ENCODE data around the gene TNNT3.

DNA sequence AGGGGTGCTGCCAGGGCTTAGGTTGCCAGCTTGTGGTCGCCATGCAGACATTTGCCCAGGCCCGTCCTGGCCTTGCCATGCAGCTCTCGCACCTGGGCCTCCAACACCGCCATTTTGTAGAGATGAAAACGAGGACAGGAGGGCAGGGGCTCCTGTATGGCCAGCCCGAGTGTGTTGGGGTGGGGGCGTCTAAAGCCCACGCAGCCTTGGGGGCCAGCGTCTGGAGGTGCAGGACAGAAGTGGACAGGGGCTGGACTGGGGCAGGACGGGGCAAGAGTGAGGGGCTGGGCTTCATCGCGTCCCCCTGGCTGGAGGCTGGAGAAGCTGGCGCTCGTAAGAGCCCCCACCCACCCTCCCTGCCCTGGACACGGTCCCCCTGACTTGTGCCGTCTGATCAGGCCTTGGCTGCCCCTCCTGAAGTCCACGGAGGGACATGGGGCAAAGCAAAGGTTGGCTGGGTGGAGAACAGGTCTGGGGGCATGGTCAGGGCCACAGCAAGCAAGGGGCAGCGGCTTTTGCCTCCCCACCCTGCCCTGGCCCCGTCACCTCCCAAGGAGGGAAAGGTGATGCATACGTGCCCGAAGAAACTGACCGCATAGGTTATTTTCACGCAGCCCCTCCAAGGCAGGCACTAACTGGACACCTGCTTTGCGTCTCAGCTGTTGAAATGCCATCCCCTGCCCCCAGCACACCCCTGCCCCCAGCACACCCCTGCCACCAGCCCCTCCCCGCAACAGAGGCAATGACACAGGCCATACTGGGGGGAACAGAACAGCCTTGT lies 815 bp downstream of the TNNT3 start:
- TF ChIP-seq, protein P1, sequence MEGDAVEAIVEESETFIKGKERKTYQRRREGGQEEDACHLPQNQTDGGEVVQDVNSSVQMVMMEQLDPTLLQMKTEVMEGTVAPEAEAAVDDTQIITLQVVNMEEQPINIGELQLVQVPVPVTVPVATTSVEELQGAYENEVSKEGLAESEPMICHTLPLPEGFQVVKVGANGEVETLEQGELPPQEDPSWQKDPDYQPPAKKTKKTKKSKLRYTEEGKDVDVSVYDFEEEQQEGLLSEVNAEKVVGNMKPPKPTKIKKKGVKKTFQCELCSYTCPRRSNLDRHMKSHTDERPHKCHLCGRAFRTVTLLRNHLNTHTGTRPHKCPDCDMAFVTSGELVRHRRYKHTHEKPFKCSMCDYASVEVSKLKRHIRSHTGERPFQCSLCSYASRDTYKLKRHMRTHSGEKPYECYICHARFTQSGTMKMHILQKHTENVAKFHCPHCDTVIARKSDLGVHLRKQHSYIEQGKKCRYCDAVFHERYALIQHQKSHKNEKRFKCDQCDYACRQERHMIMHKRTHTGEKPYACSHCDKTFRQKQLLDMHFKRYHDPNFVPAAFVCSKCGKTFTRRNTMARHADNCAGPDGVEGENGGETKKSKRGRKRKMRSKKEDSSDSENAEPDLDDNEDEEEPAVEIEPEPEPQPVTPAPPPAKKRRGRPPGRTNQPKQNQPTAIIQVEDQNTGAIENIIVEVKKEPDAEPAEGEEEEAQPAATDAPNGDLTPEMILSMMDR (IDR thresholded peaks at IDR 0.05; ENCODE audit: insufficient read depth, low read length, poor library complexity, severe bottlenecking), result no peak
- no peak for TF ChIP-seq EZH2phosphoT487 (conservative IDR thresholded peaks at IDR 0.05; ENCODE audit: low read length)

Data from SU-DHL-6 (cell line).